ENCODE results near the gene DPH1.

The DPH1 gene

GRCh38 chr17:2022647-2023240, 7.2 kb upstream of the DPH1 start:
- no peak overlapping the region for H3K4me3 ChIP-seq (ENCODE audit: control insufficient read depth, low read depth, low read length)
- DNase-seq (ENCODE audit: low read depth), result no peak
- no peak for TF ChIP-seq CTCF (IDR thresholded peaks at IDR 0.05; ENCODE audit: control insufficient read depth, insufficient read depth, low read depth, low read length, missing control alignments)

GRCh38 chr17:2023256-2023655, 6.7 kb upstream of the DPH1 start:
- no peak overlapping the region for H3K4me3 ChIP-seq (ENCODE audit: control insufficient read depth, low read depth, low read length)
- DNase-seq (ENCODE audit: low read depth), result no peak
- no peak for TF ChIP-seq CTCF (IDR thresholded peaks at IDR 0.05; ENCODE audit: control insufficient read depth, insufficient read depth, low read depth, low read length, missing control alignments)

GRCh38 chr17:2023692-2024571, 6.0 kb upstream of the DPH1 start:
- DNase-seq (ENCODE audit: low read depth), result no peak
- peak overlapping the region; percentile 33 for H3K4me3 ChIP-seq (ENCODE audit: control insufficient read depth, low read depth, low read length)
- no peak for TF ChIP-seq CTCF (IDR thresholded peaks at IDR 0.05; ENCODE audit: control insufficient read depth, insufficient read depth, low read depth, low read length, missing control alignments)

- H3K4me3 ChIP-seq (ENCODE audit: control insufficient read depth, low read depth, low read length), result peak overlapping the region; percentile 56
- no peak for TF ChIP-seq CTCF (IDR thresholded peaks at IDR 0.05; ENCODE audit: control insufficient read depth, insufficient read depth, low read depth, low read length, missing control alignments)
- DNase-seq (ENCODE audit: low read depth), result no peak
These were observed 5.3 kb upstream of the DPH1 start for GRCh38 chr17:2024572-2025219.

- peak within 1 kb of the TSS; percentile 56 for H3K4me3 ChIP-seq (ENCODE audit: control insufficient read depth, low read depth, low read length)
- TF ChIP-seq CTCF (IDR thresholded peaks at IDR 0.05; ENCODE audit: control insufficient read depth, insufficient read depth, low read depth, low read length, missing control alignments), result peak; percentile 8
- DNase-seq (ENCODE audit: low read depth), result no peak
These were observed 4.7 kb upstream of the DPH1 start, which contains the start of gene RTN4RL1 for GRCh38 chr17:2025220-2025621. TSS of gene RTN4RL1 (minus strand) at chr17:2025334. CDS start at chr17:2024865, 469 bp downstream.

- H3K4me3 ChIP-seq (ENCODE audit: control insufficient read depth, low read depth, low read length), result peak overlapping the region; percentile 56
- TF ChIP-seq CTCF (IDR thresholded peaks at IDR 0.05; ENCODE audit: control insufficient read depth, insufficient read depth, low read depth, low read length, missing control alignments), result peak; percentile 88
- no peak for DNase-seq (ENCODE audit: low read depth)
These were observed 4.2 kb upstream of the DPH1 start for GRCh38 chr17:2025622-2026309.

Measured in AG09309 (cell line).